IMR-90 (cell line): ENCODE measurements around the gene ZFAND6. TPM values are rescaled to one million over a fixed set of nuclear protein-coding genes. Genes with fewer than 3 reads are reported as not detected.

Experiments used
- ATAC-seq: fragments of 200-7000 bp; cut with Tn5 transposase; 2 replicates; pipeline ENCODE4 v1.9.1; 2020; ENCODE audit warnings: low read depth, mild to moderate bottlenecking, moderate library complexity
- BruUV-seq: library from RNA; stranded (reverse); fragments of 400-500 nt; replicated peaks from 2 replicates; lab custom pipeline; 2021; lab: Mats Ljungman, UMichigan
- CTCF ChIA-PET: fragments of 300-600 bp; formaldehyde crosslinking; extraction: SDS; loops from one replicate; lab custom pipeline; 2021; ENCODE audit warnings: antibody characterized with exemption; lab: Yijun Ruan, JAX
- POLR2A ChIA-PET: fragments of 300-600 bp; sonication (Branson Sonifier 250); formaldehyde crosslinking; loops from one replicate; lab custom pipeline; 2022; ENCODE audit warnings: antibody characterized with exemption; ENCODE audit not compliant: unreplicated experiment; lab: Charles Lee
- DNase-seq: peaks from one replicate; pipeline ENCODE4 v3.0.0; 2013
- H2AFZ ChIP-seq: replicated peaks from 2 replicates; pipeline ENCODE3; 2013; ENCODE audit warnings: low read length, mild to moderate bottlenecking; ENCODE audit not compliant: poor library complexity
- H2AK5ac ChIP-seq: 2 replicates; pipeline ENCODE4 v1.6.1; 2013; ENCODE audit warnings: low read depth, low read length, inconsistent platforms
- H2AK9ac ChIP-seq: replicated peaks from 2 replicates; pipeline ENCODE3; 2013; ENCODE audit warnings: mild to moderate bottlenecking, low read depth, low read length, moderate library complexity; ENCODE audit not compliant: poor library complexity
- H2BK120ac ChIP-seq: 2 replicates; pipeline ENCODE4 v1.6.1; 2013; ENCODE audit warnings: low read depth, low read length, inconsistent platforms
- H2BK15ac ChIP-seq: 3 replicates; pipeline ENCODE4 v1.6.1; 2013; ENCODE audit warnings: low read depth, low read length, inconsistent platforms
- H2BK20ac ChIP-seq: 2 replicates; pipeline ENCODE4 v1.6.1; 2013; ENCODE audit warnings: low read depth, mild to moderate bottlenecking, inconsistent platforms, low read length, moderate library complexity
- H2BK5ac ChIP-seq: 2 replicates; pipeline ENCODE4 v1.6.1; 2013; ENCODE audit warnings: mild to moderate bottlenecking, low read depth, low read length, inconsistent platforms; ENCODE audit not compliant: poor library complexity, severe bottlenecking
- H3K14ac ChIP-seq: replicated peaks from 2 replicates; pipeline ENCODE4 v1.6.1; 2013; ENCODE audit warnings: low read depth, low read length, inconsistent platforms
- H3K18ac ChIP-seq: 2 replicates; pipeline ENCODE4 v1.6.1; 2013; ENCODE audit warnings: low read depth, low read length, control low read depth
- H3K23ac ChIP-seq: 2 replicates; pipeline ENCODE4 v1.6.1; 2013; ENCODE audit warnings: low read depth, low read length, inconsistent platforms
- H3K27ac ChIP-seq: 2 replicates; pipeline ENCODE4 v1.5.1; 2013; ENCODE audit warnings: mild to moderate bottlenecking, control low read depth, low read length; ENCODE audit not compliant: insufficient read depth
- H3K27me3 ChIP-seq: 2 replicates; pipeline ENCODE4 v1.6.1; 2013; ENCODE audit warnings: low read length; ENCODE audit not compliant: control insufficient read depth, insufficient read depth
- H3K36me3 ChIP-seq: 2 replicates; pipeline ENCODE4 v1.6.1; 2013; ENCODE audit warnings: low read length, mixed read lengths; ENCODE audit not compliant: control insufficient read depth, insufficient read depth
- H3K4ac ChIP-seq: 2 replicates; pipeline ENCODE4 v1.6.1; 2013; ENCODE audit warnings: low read depth, low read length, inconsistent platforms
- H3K4me1 ChIP-seq: 2 replicates; pipeline ENCODE4 v1.6.1; 2013; ENCODE audit warnings: low read length, mixed read lengths; ENCODE audit not compliant: control insufficient read depth, insufficient read depth
- H3K4me2 ChIP-seq: 2 replicates; pipeline ENCODE4 v1.6.1; 2013; ENCODE audit warnings: low read depth, mild to moderate bottlenecking, control low read depth, low read length, moderate library complexity
- H3K4me3 ChIP-seq: 2 replicates; pipeline ENCODE4 v1.5.1; 2013; ENCODE audit warnings: low read depth, mild to moderate bottlenecking, control low read depth, low read length, moderate library complexity; ENCODE audit not compliant: insufficient read depth
- H3K56ac ChIP-seq: 2 replicates; pipeline ENCODE4 v1.6.1; 2013; ENCODE audit warnings: low read length, inconsistent platforms; ENCODE audit not compliant: insufficient read depth; ENCODE audit errors: extremely low read depth
- H3K79me1 ChIP-seq, 2 experiments: 2 replicates each; pipeline ENCODE4 v1.6.1; 2013; ENCODE audit warnings: low read length in 2 of 2, inconsistent platforms in 1 of 2, low read depth in 1 of 2
- H3K9ac ChIP-seq: 2 replicates; pipeline ENCODE4 v1.6.1; 2013; ENCODE audit warnings: low read depth, low read length, control low read depth
- H3K9me1 ChIP-seq: 2 replicates; pipeline ENCODE4 v1.6.1; 2013; ENCODE audit warnings: low read length, inconsistent platforms; ENCODE audit not compliant: insufficient read depth
- H3K9me3 ChIP-seq: 2 replicates; pipeline ENCODE4 v1.6.1; 2013; ENCODE audit warnings: low read length; ENCODE audit not compliant: control insufficient read depth, insufficient read depth
- H4K20me1 ChIP-seq: 2 replicates; pipeline ENCODE4 v1.6.1; 2013; ENCODE audit warnings: low read length, inconsistent platforms; ENCODE audit not compliant: insufficient read depth
- H4K5ac ChIP-seq: 2 replicates; pipeline ENCODE4 v1.6.1; 2013; ENCODE audit warnings: mild to moderate bottlenecking, low read depth, low read length, control low read depth
- H4K8ac ChIP-seq, 2 experiments: 2 replicates each; pipeline ENCODE4 v1.6.1; 2013; ENCODE audit warnings: low read depth in 2 of 2, low read length in 2 of 2, control low read depth in 1 of 2, inconsistent platforms in 1 of 2
- H4K91ac ChIP-seq: 2 replicates; pipeline ENCODE4 v1.6.1; 2013; ENCODE audit warnings: low read depth, low read length, inconsistent platforms; ENCODE audit not compliant: insufficient read depth
- BHLHE40 ChIP-seq: fragments of 150-350 bp; IDR thresholded peaks from 2 replicates; pipeline ENCODE4 v1.6.1; 2016; ENCODE audit warnings: mild to moderate bottlenecking, low read depth, low read length
- POLR2A ChIP-seq: IDR thresholded peaks from 2 replicates; pipeline ENCODE4 v1.6.1; 2012; ENCODE audit warnings: mild to moderate bottlenecking, low read depth, low read length
- WGBS, 2 experiments: methylation state at CpG; one replicate each; pipeline versions ENCODE4 v1.1.5 to v1.1.7; 2013; ENCODE audit warnings: missing lambda C conversion rate in 2 of 2; ENCODE audit not compliant: insufficient read length in 1 of 2; ENCODE audit errors: extremely low coverage in 2 of 2; 5-methylcytosine and 5-hydroxymethylcytosine counted together
- dilution Hi-C: fragments of 300-500 bp; cut with HindIII; formaldehyde crosslinking; loops from one replicate; pipeline ENCODE4 v1.14.3; 2018; ENCODE audit warnings: low sequenced_read_pairs; ENCODE audit not compliant: unreplicated experiment
- in situ Hi-C: fragments of 300-500 bp; cut with MboI; formaldehyde crosslinking; loops from 3 replicates; pipeline ENCODE4 v1.14.3; 2019; ENCODE audit warnings: low sequenced_read_pairs, inconsistent platforms, mixed read lengths
- intact Hi-C: fragments of 100-400 bp; cut with micrococcal nuclease; formaldehyde crosslinking; loops from 2 replicates; pipeline ENCODE4 v1.10.0; 2022
- polyA plus RNA-seq, 3 experiments: library from polyadenylated mRNA; depleted of rRNA; stranded (reverse); fragments of >200 nt; gene quantifications; 2 replicates each; pipeline ENCODE4 v1.2.3, GENCODE V29; 2012; ENCODE audit warnings: low replicate concordance in 1 of 3
- total RNA-seq: library from RNA; depleted of rRNA; stranded (reverse); fragments of >200 nt; gene quantifications from 2 replicates; pipeline ENCODE4 v1.2.3, GENCODE V29; 2012

The ZFAND6 gene
- total and polyA plus RNA-seq, 2 of the 4 experiments (the other 2 are of a cell fraction), result 77.5 to 96.4 TPM

DNA sequence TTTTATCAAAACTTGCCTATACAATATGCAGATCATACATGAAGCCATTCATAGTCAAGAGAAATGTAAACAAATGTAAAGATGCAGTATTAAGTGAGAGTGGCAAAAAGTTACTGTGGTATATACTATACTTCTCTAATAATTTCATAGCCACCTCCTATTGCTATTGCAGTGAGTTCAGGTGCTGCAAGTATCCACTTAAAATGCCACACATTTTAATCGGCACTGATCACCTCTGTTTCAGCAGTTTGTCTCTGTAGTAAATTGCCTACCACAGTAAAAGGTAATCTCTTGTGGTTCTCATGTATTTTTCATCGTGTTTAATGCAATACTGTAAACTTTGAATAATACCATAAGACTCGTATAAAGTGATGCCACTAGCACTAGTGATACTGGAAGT, 72.9 kb downstream of the ZFAND6 start:
- no peak overlapping the region for H4K5ac ChIP-seq
- peaks cover 7% of the 10 kb centered on the region for H3K36me3 ChIP-seq
- no peaks in the 10 kb centered on the region for H3K27me3 ChIP-seq
- no peak overlapping the region for H2BK20ac ChIP-seq
- no peak for DNase-seq
- BruUV-seq, result no TSS peak
- H4K91ac ChIP-seq, result no peak overlapping the region
- H3K27ac ChIP-seq, result no peak overlapping the region
- TF ChIP-seq POLR2A (no peak), BHLHE40 (no peak)
- H3K4me1 ChIP-seq, result peaks cover 2% of the 10 kb centered on the region; the same call in 1 of the 2 replicates
- no peaks in the 10 kb centered on the region; the same call in 1 of the 2 replicates for H3K9me1 ChIP-seq
- no peaks in the 10 kb centered on the region for H3K9me3 ChIP-seq
- ChIA-PET POLR2A (no interaction called here), CTCF (interaction anchor here (0.6 kb wide), 2 partner anchors 19 to 441 kb away, joined by 4 to 8 read pairs; no protein-coding TSS in a partner anchor)
- H2AK9ac ChIP-seq, result no peak overlapping the region
- in situ Hi-C loops (no loop called here), intact Hi-C loops (no loop called here), dilution Hi-C loops (no loop called here)
- no peak for ATAC-seq
- peaks cover 14 to 15% of the 10 kb centered on the region in 2 experiments; a peak in 3 of 4 replicates for H3K79me1 ChIP-seq
- no peak overlapping the region for H2BK15ac ChIP-seq
- H2AK5ac ChIP-seq, result no peak overlapping the region
- no peak overlapping the region for H3K14ac ChIP-seq
- H4K8ac ChIP-seq, result no peak overlapping the region
- no peak overlapping the region for H3K4me2 ChIP-seq
- H3K18ac ChIP-seq, result no peak overlapping the region
- no peak overlapping the region for H2BK120ac ChIP-seq
- no peak overlapping the region for H2AFZ ChIP-seq
- H2BK5ac ChIP-seq, result no peak overlapping the region
- no peak overlapping the region for H3K4ac ChIP-seq
- no CpG with 5 or more reads among the region's 3 CpGs for WGBS, 2 experiments
- H3K4me3 ChIP-seq, result no peak overlapping the region
- H3K56ac ChIP-seq, result no peak overlapping the region
- H3K9ac ChIP-seq, result no peak overlapping the region
- no peaks in the 10 kb centered on the region for H4K20me1 ChIP-seq
- H3K23ac ChIP-seq, result no peak overlapping the region
